ENCODE data around the gene FAM24B. TPM values are rescaled to one million over a fixed set of nuclear protein-coding genes. Genes with fewer than 3 reads are reported as not detected.

FAM24B gene
- total and polyA plus RNA-seq, 2 experiments from 2014 or later: 6.5 to 14.5 TPM

DNA sequence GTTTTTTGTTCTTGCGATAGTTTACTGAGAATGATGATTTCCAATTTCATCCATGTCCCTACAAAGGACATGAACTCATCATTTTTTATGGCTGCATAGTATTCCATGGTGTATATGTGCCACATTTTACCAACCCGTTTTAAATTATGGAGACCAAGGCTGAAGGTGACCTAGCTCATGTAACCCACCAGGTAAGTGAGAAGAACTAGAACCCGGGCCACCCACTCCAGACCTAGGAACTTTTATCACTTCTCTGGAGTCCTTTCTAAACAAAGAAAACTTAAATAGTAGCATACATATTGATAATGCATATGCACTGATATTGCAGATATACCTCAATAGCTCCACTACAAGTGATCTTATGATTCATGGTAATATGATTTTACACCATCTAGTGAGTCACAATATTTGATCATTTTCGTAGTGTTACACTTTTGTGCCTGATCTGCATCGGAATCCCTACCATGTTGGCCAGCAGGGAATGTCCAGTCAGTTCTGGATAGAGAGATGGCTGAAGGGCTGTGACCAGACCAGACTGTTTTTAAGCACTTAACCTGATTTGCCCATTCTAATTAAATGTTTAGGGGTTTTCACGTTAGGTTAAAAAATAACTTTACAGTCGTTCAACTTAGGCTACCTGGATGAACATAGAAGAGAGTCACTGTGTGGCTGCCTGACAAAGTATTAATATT, 49.0 kb downstream of the FAM24B start:
- H3K27me3 ChIP-seq (ENCODE audit: insufficient read depth): no peaks in the 10 kb centered on the region
- no peak overlapping the region for H3K4me3 ChIP-seq
- H4K20me1 ChIP-seq (replicated peaks; ENCODE audit: insufficient read depth): no peaks in the 10 kb centered on the region
- no peak overlapping the region for H3K27ac ChIP-seq (ENCODE audit: low read depth)
- Mint-ChIP-seq H3K4me1 (no peaks in the 10 kb centered on the region; the same call in 2 of the 3 replicates), H3K27me3 (ENCODE audit: insufficient read depth, low read depth, poor library complexity) (peaks cover 2% of the 10 kb centered on the region), H3K27ac (no peak overlapping the region), H3K9me3 (no peaks in the 10 kb centered on the region), H3K4me3 (no peak overlapping the region), H3K36me3 (ENCODE audit: low read depth) (peaks cover 24% of the 10 kb centered on the region; the same call in 2 of the 3 replicates)
- TF ChIP-seq, protein P1, sequence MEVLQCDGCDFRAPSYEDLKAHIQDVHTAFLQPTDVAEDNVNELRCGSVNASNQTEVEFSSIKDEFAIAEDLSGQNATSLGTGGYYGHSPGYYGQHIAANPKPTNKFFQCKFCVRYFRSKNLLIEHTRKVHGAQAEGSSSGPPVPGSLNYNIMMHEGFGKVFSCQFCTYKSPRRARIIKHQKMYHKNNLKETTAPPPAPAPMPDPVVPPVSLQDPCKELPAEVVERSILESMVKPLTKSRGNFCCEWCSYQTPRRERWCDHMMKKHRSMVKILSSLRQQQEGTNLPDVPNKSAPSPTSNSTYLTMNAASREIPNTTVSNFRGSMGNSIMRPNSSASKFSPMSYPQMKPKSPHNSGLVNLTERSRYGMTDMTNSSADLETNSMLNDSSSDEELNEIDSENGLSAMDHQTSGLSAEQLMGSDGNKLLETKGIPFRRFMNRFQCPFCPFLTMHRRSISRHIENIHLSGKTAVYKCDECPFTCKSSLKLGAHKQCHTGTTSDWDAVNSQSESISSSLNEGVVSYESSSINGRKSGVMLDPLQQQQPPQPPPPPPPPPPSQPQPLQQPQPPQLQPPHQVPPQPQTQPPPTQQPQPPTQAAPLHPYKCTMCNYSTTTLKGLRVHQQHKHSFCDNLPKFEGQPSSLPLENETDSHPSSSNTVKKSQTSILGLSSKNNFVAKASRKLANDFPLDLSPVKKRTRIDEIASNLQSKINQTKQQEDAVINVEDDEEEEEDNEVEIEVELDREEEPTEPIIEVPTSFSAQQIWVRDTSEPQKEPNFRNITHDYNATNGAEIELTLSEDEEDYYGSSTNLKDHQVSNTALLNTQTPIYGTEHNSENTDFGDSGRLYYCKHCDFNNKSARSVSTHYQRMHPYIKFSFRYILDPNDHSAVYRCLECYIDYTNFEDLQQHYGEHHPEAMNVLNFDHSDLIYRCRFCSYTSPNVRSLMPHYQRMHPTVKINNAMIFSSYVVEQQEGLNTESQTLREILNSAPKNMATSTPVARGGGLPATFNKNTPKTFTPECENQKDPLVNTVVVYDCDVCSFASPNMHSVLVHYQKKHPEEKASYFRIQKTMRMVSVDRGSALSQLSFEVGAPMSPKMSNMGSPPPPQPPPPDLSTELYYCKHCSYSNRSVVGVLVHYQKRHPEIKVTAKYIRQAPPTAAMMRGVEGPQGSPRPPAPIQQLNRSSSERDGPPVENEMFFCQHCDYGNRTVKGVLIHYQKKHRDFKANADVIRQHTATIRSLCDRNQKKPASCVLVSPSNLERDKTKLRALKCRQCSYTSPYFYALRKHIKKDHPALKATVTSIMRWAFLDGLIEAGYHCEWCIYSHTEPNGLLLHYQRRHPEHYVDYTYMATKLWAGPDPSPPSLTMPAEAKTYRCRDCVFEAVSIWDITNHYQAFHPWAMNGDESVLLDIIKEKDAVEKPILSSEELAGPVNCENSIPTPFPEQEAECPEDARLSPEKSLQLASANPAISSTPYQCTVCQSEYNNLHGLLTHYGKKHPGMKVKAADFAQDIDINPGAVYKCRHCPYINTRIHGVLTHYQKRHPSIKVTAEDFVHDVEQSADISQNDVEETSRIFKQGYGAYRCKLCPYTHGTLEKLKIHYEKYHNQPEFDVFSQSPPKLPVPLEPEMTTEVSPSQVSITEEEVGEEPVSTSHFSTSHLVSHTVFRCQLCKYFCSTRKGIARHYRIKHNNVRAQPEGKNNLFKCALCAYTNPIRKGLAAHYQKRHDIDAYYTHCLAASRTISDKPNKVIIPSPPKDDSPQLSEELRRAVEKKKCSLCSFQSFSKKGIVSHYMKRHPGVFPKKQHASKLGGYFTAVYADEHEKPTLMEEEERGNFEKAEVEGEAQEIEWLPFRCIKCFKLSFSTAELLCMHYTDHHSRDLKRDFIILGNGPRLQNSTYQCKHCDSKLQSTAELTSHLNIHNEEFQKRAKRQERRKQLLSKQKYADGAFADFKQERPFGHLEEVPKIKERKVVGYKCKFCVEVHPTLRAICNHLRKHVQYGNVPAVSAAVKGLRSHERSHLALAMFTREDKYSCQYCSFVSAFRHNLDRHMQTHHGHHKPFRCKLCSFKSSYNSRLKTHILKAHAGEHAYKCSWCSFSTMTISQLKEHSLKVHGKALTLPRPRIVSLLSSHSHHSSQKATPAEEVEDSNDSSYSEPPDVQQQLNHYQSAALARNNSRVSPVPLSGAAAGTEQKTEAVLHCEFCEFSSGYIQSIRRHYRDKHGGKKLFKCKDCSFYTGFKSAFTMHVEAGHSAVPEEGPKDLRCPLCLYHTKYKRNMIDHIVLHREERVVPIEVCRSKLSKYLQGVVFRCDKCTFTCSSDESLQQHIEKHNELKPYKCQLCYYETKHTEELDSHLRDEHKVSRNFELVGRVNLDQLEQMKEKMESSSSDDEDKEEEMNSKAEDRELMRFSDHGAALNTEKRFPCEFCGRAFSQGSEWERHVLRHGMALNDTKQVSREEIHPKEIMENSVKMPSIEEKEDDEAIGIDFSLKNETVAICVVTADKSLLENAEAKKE (CRISPR knock-in tag; IDR thresholded peaks at IDR 0.05): no peak
- H2AFZ ChIP-seq: no peak overlapping the region
- H3K36me3 ChIP-seq (ENCODE audit: insufficient read depth): peaks cover 6% of the 10 kb centered on the region; the same call in 1 of the 2 replicates
- no peak overlapping the region for H3K4me2 ChIP-seq
- H3K9me2 ChIP-seq (ENCODE audit: insufficient read depth): no peaks in the 10 kb centered on the region
- no peaks in the 10 kb centered on the region for H3K4me1 ChIP-seq (ENCODE audit: insufficient read depth)
- no peaks in the 10 kb centered on the region for H3K79me2 ChIP-seq (replicated peaks; ENCODE audit: insufficient read depth)
- no peaks in the 10 kb centered on the region for H3F3A ChIP-seq (replicated peaks; ENCODE audit: low read depth)
- ATAC-seq (no peak), DNase-seq (ENCODE audit: low spot score) (no peak)

DNA sequence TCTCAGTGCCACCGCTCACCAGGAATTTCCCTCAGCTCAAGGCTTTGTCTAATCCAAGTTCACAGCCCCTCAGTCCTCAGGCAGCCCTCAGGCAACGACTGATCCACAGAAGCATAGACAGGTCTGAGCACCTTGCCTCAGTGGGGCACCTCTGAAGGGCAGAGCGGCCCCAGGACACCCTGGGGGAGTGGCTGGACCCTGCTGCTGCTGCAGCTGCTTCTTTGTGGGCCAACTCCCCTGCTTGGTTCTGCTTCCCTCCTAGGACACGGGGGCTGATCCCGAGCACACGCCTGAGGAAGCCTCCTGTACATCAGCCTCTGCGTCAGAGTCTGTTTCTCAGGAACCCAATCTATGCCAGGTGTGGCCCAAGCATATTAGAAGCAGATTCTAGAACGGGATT, 49.9 kb downstream of the FAM24B start:
- Histone ChIP-seq H3K36me3 (ENCODE audit: insufficient read depth) (peaks cover 6% of the 10 kb centered on the region; the same call in 1 of the 2 replicates), H4K20me1 (replicated peaks; ENCODE audit: insufficient read depth) (no peaks in the 10 kb centered on the region), H3K4me3 (no peak overlapping the region), H3K9me2 (ENCODE audit: insufficient read depth) (no peaks in the 10 kb centered on the region), H2AFZ (no peak overlapping the region), H3K27me3 (ENCODE audit: insufficient read depth) (no peaks in the 10 kb centered on the region), H3F3A (replicated peaks; ENCODE audit: low read depth) (no peaks in the 10 kb centered on the region), H3K27ac (ENCODE audit: low read depth) (no peak overlapping the region), H3K4me2 (no peak overlapping the region), H3K4me1 (ENCODE audit: insufficient read depth) (no peaks in the 10 kb centered on the region), H3K79me2 (replicated peaks; ENCODE audit: insufficient read depth) (no peaks in the 10 kb centered on the region)
- H3K4me1 Mint-ChIP-seq: no peaks in the 10 kb centered on the region; the same call in 1 of the 3 replicates
- no peak overlapping the region for H3K4me3 Mint-ChIP-seq
- DNase-seq (ENCODE audit: low spot score): no peak
- H3K36me3 Mint-ChIP-seq (ENCODE audit: low read depth): peaks cover 15% of the 10 kb centered on the region; the same call in 2 of the 3 replicates
- H3K9me3 Mint-ChIP-seq: no peaks in the 10 kb centered on the region
- ATAC-seq: peak; percentile 57; the same call in 2 of the 3 replicates
- H3K27me3 Mint-ChIP-seq (ENCODE audit: insufficient read depth, low read depth, poor library complexity): peaks cover 2% of the 10 kb centered on the region
- H3K27ac Mint-ChIP-seq: no peak overlapping the region
- no peak for TF ChIP-seq EZH2 (IDR thresholded peaks at IDR 0.05; ENCODE audit: low read depth, unreplicated experiment)
- TF ChIP-seq, protein P1 (CRISPR knock-in tag; IDR thresholded peaks at IDR 0.05): no peak
- no peak for TF ChIP-seq NANOG (IDR thresholded peaks at IDR 0.05; ENCODE audit: borderline replicate concordance)

All from GM23338 (cell line).